Measurements from ENCODE around the gene CA14.
A peak's percentile ranks its signal among the peaks of the same experiment; 100 is the strongest.

DNA sequence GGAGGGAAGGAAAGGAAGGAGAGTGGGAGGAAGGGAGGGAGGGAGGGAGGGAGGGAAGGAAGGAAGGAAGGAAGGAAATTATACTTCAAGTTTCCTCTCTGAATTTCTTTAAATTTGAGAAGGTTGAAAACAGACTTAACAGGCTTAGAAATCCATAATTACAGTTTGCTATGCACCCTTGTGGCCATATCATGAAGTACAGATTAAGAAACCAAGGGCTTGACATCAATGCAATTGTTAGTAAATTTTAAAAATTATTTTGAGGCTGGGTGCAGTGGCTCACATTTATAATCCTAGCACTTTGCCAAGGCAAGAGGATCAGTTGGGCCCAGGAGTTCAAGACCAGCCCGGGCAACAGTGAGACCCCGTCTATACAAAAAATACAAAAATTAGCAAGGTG lies 36.0 kb upstream of the CA14 start:
- TF ChIP-seq POLR2A (IDR thresholded peaks at IDR 0.05) = no peak
- TF ChIP-seq, protein P1, sequence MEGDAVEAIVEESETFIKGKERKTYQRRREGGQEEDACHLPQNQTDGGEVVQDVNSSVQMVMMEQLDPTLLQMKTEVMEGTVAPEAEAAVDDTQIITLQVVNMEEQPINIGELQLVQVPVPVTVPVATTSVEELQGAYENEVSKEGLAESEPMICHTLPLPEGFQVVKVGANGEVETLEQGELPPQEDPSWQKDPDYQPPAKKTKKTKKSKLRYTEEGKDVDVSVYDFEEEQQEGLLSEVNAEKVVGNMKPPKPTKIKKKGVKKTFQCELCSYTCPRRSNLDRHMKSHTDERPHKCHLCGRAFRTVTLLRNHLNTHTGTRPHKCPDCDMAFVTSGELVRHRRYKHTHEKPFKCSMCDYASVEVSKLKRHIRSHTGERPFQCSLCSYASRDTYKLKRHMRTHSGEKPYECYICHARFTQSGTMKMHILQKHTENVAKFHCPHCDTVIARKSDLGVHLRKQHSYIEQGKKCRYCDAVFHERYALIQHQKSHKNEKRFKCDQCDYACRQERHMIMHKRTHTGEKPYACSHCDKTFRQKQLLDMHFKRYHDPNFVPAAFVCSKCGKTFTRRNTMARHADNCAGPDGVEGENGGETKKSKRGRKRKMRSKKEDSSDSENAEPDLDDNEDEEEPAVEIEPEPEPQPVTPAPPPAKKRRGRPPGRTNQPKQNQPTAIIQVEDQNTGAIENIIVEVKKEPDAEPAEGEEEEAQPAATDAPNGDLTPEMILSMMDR (IDR thresholded peaks at IDR 0.05) = peak in 6 of 7 experiments; percentile 33 to 55 (median 38)

All from body of pancreas (tissue), 4 donors.